Bronchus fibroblast of lung (primary cell): ENCODE measurements around the gene TRIM40. TPM values are rescaled to one million over a fixed set of nuclear protein-coding genes. Genes with fewer than 3 reads are reported as not detected.

ENCODE experiments used
- total RNA-seq: library from RNA; depleted of rRNA; stranded (reverse); fragments of >200 nt; gene quantifications from 2 replicates; pipeline ENCODE4 v1.2.3, GENCODE V29; 2015

The TRIM40 gene, protein sequence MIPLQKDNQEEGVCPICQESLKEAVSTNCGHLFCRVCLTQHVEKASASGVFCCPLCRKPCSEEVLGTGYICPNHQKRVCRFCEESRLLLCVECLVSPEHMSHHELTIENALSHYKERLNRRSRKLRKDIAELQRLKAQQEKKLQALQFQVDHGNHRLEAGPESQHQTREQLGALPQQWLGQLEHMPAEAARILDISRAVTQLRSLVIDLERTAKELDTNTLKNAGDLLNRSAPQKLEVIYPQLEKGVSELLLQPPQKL
- total RNA-seq, result not detected in 2 replicates

DNA sequence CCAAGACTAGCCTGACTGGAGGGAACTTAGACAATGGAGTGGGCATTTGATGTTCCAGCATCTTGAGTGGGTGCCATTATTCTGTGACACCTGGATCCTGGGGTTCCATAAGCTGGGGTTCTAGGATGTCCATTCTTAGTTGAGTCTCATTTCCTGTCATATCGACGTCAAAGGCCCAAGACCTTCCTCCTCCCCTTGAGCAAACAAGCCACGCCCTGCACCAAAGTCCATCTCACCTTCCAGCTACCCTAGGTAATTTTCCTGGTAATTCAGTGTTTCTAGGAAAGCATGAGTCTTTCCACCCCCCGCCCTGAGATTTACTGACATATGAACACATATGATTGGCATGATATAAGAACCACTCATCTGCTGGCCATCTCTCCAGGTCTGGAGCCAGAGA, at the start of gene TRIM40:
Gene TRIM40, plus strand, starts transcription at position 384 of the 400 bp plus-strand sequence. CDS start 897 bp downstream, outside the sequence.

DNA sequence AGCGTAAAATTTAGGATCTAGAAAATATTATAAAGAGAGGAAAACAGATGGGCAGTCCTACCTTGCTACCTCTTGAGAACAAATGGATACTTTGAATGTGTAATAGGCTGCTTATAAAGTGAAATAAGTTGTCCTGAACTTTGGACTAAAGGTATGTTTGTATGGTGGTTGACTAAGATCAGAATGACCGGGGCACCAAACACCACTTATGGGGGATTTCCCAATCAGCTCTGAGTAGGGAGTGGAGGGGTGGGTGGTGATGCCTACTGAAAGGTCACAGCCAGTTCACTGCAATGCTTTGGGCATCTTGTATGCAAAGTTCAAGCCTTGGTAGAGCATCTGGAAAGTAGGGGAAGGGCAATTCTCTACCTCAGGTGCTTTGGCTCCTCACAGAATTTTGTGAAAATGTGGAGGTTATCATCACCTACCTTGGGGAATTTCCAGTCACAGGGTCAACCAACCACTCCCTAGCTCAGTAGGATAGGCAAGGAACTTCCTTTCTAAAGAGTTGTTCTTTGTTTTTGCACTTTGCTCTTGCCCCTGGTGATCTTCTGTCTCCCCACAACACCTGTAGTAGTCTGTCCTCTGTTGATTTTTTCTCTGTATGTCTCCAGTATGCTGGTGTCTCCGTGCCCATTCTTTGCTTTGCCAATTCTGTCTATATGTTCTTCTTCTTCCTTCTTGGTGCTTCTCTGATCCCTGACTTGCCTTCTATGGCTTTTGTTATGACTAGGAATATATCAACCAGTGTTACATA, 22.8 kb upstream of the TRIM40 start, which contains the start of gene TRIM31:
Gene TRIM31, minus strand, starts transcription at position 88 of the 757 bp plus-strand sequence. CDS start 285 bp downstream, outside the sequence.

DNA sequence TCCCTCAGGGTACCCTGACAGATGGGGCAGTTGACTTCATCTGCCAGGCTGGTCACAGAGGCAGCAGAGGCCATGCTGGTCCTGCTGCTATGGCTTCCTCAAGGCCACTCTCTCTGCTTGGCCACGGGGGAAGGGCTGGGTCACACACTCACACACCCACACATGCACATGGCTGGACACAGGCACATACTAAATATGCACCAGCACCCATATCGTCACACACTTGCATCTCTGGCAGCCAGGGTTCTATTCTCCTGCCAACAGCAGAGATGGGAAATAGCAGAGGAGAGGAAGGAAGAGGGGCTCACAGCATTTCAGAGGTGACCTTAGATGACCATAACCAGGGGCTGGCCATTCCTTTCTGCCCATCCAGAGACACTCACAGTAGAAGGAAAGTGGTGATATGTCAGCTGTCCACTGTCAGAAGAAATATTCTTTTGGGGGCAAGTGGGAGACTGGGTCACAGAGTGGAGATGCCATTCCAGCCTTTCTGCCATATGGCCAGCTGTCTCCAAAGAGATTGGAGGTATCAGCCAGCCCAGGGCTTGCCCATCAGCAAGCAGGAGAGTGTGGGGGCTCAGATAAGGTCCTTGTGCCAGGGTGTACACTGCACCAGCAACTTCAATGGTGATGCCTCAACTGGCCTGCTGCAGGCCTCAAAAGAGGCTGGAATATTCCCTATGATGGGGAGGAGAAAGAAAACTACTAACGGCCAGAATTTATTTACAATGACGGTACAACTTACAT, 25.0 kb downstream of the TRIM40 start, which contains the start of gene TRIM10:
Gene TRIM10, minus strand, starts transcription at position 427 of the 747 bp plus-strand sequence. Its CDS starts 353 bp downstream, at position 74.

DNA sequence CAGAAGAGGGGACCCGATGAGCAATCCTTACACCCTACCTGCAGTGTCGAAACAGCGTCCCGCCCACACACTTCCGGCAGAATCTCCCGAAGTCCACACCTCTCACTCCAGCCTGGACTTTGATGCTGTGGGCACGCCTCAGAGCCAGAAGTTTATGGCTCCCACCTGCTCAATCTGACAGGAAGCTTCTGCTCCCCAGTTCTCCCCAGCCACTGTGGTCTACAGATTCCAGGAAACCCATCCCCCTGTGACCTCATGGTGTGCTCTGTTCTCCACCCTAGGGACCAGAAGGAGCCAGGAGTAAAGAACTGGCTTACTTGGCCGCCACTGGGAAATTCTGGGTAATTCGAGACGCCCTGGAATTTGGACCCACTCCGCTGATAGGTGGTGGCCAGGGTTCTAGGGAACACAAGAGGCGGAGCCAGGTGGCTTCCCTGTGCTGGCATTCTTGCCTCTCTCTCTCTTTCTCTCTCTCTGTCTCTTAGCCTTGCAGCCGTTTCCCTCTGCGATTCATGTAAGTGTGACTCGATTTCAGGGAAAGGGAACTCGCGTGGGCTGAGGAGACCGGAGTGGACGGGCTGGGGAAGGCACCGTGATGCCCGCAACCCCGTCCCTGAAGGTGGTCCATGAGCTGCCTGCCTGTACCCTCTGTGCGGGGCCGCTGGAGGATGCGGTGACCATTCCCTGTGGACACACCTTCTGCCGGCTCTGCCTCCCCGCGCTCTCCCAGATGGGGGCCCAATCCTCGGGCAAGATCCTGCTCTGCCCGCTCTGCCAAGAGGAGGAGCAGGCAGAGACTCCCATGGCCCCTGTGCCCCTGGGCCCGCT, 27.4 kb downstream of the TRIM40 start, which contains the start of gene TRIM15:
Gene TRIM15, plus strand, starts transcription at position 457 of the 828 bp plus-strand sequence. Its CDS starts 139 bp downstream, at position 596.

Other genes starting within 250 kb of the TRIM40 start
- gene HLA-A, start 193.6 kb upstream of the TRIM40 start, total RNA-seq, result 133 and 140 TPM in 2 replicates
- gene POLR1H, start 74.9 kb upstream of the TRIM40 start, total RNA-seq, result 30.8 and 33.3 TPM in 2 replicates
- gene PPP1R11, start 68.9 kb upstream of the TRIM40 start, total RNA-seq, result 36.4 and 40.7 TPM in 2 replicates
- not detected in 2 replicates for gene RNF39, start 60.4 kb upstream of the TRIM40 start, total RNA-seq
- not detected in 2 replicates for gene TRIM31, start 23.1 kb upstream of the TRIM40 start, total RNA-seq
- not detected in 2 replicates for gene TRIM10, start 25.1 kb downstream of the TRIM40 start, total RNA-seq
- not detected in 2 replicates for gene TRIM15, start 27.4 kb downstream of the TRIM40 start, total RNA-seq
- gene TRIM26, start 77.3 kb downstream of the TRIM40 start, total RNA-seq, result 26.0 and 29.6 TPM in 2 replicates
- gene TRIM39, start 190.8 kb downstream of the TRIM40 start, total RNA-seq, result 7.4 and 8.2 TPM in 2 replicates
- 85.0 and 96.0 TPM in 2 replicates for gene RPP21, start 209.0 kb downstream of the TRIM40 start, total RNA-seq